ENCODE measurements around the gene SMOC2. TPM values are rescaled to one million over a fixed set of nuclear protein-coding genes. Genes with fewer than 3 reads are reported as not detected.

SMOC2 gene
- total and polyA plus RNA-seq, 2 donors (not counting 1 experiment from before 2014, with no cell fraction given): 0.37 TPM; not detected in 1

DNA sequence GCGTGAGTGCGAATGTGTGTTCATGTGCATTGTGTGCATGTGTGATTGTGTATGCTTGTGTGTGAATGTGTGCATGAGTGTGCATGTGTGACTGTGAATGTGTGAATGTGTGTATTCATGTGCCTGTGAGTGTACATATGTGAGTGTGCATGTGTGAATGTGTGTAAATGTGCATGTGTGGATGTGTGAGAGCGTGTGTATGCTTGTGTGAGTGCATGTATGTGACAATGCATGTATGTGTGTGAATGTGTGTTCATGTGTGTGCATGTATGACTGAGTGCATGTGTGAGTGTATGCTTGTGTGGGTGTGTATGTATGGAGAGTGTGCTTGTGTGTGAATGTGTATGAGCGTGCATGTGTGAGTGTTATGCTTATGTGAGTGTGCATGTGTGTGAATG, 77.4 kb downstream of the SMOC2 start:
- Histone ChIP-seq H2AFZ (ENCODE audit: insufficient read depth, low read depth, low read length, poor library complexity, severe bottlenecking) (no peak overlapping the region), H3K27me3 (replicated peaks in 1 of 4; ENCODE audit: control extremely low read depth in 1 of 4, control insufficient read depth in 3 of 4, insufficient read depth in 4 of 4, low read length in 3 of 4) (peaks cover 0 to 2% (median 0%) of the 10 kb centered on the region in 4 experiments), H3K27ac (ENCODE audit: low read length in 2 of 2) (no peak overlapping the region), H3K79me2 (ENCODE audit: control insufficient read depth, insufficient read depth, low read length) (no peaks in the 10 kb centered on the region), H3K4me3 (ENCODE audit: control extremely low read depth in 1 of 5, extremely low read depth in 1 of 5, insufficient read depth in 1 of 5, low read depth in 2 of 5, low read length in 4 of 5) (no peak overlapping the region), H4K20me1 (ENCODE audit: control insufficient read depth, insufficient read depth, low read length, poor library complexity, severe bottlenecking) (no peaks in the 10 kb centered on the region), H3K36me3 (replicated peaks in 1 of 2; ENCODE audit: control extremely low read depth in 1 of 2, control insufficient read depth in 1 of 2, extremely low read depth in 1 of 2, insufficient read depth in 2 of 2, low read length in 1 of 2) (no peaks in the 10 kb centered on the region), H3K9ac (ENCODE audit: low read length) (no peak overlapping the region), H3K4me2 (replicated peaks; ENCODE audit: low read depth, low read length, poor library complexity, severe bottlenecking) (no peak overlapping the region), H3K4me1 (ENCODE audit: control insufficient read depth in 2 of 2, insufficient read depth in 2 of 2, low read length in 2 of 2) (no peaks in the 10 kb centered on the region), H3K9me3 (ENCODE audit: control extremely low read depth in 1 of 3, control insufficient read depth in 2 of 3, insufficient read depth in 1 of 3, low read length in 2 of 3) (peaks cover 0 to 21% (median 0%) of the 10 kb centered on the region in 3 donors)
- H3K4me3 Mint-ChIP-seq: no peak overlapping the region
- DNase-seq: no peak
- H3K27ac Mint-ChIP-seq: no peak overlapping the region
- peaks cover 4% of the 10 kb centered on the region for H3K27me3 Mint-ChIP-seq
- no peak for TF ChIP-seq CTCF (IDR thresholded peaks at IDR 0.05)
- no peak for TF ChIP-seq EZH2 (IDR thresholded peaks at IDR 0.05; ENCODE audit: borderline replicate concordance, insufficient read depth, low read depth, low read length, poor library complexity, severe bottlenecking)
- intact Hi-C loops (cut with micrococcal nuclease): no loop called here
- CTCF ChIA-PET: no interaction called here
- whole genome bisulfite sequencing (ENCODE audit: insufficient coverage): 78% methylated on average over 4 of the region's 4 CpGs
- H3K4me1 Mint-ChIP-seq: no peaks in the 10 kb centered on the region
- no peaks in the 10 kb centered on the region for H3K9me3 Mint-ChIP-seq (ENCODE audit: insufficient read depth)
- POLR2A ChIA-PET: no interaction called here
- no peak for ATAC-seq (ENCODE audit: low read depth)

GRCh38 chr6:168518867-168519266, 77.9 kb downstream of the SMOC2 start:
- TF ChIP-seq CTCF (IDR thresholded peaks at IDR 0.05): no peak
- Histone ChIP-seq H3K9ac (ENCODE audit: low read length) (no peak overlapping the region), H3K27me3 (replicated peaks in 1 of 4; ENCODE audit: control extremely low read depth in 1 of 4, control insufficient read depth in 3 of 4, insufficient read depth in 4 of 4, low read length in 3 of 4) (no peaks in the 10 kb centered on the region), H3K4me2 (replicated peaks; ENCODE audit: low read depth, low read length, poor library complexity, severe bottlenecking) (no peak overlapping the region), H3K9me3 (ENCODE audit: control extremely low read depth in 1 of 3, control insufficient read depth in 2 of 3, insufficient read depth in 1 of 3, low read length in 2 of 3) (peaks cover 0 to 21% (median 0%) of the 10 kb centered on the region in 3 donors), H3K36me3 (replicated peaks in 1 of 2; ENCODE audit: control extremely low read depth in 1 of 2, control insufficient read depth in 1 of 2, extremely low read depth in 1 of 2, insufficient read depth in 2 of 2, low read length in 1 of 2) (no peaks in the 10 kb centered on the region), H3K27ac (ENCODE audit: low read length in 2 of 2) (no peak overlapping the region), H3K4me1 (ENCODE audit: control insufficient read depth in 2 of 2, insufficient read depth in 2 of 2, low read length in 2 of 2) (no peaks in the 10 kb centered on the region), H3K79me2 (ENCODE audit: control insufficient read depth, insufficient read depth, low read length) (no peaks in the 10 kb centered on the region), H4K20me1 (ENCODE audit: control insufficient read depth, insufficient read depth, low read length, poor library complexity, severe bottlenecking) (no peaks in the 10 kb centered on the region), H3K4me3 (ENCODE audit: control extremely low read depth in 1 of 5, extremely low read depth in 1 of 5, insufficient read depth in 1 of 5, low read depth in 2 of 5, low read length in 4 of 5) (no peak overlapping the region), H2AFZ (ENCODE audit: insufficient read depth, low read depth, low read length, poor library complexity, severe bottlenecking) (no peak overlapping the region)
- intact Hi-C loops (cut with micrococcal nuclease): no loop called here
- ATAC-seq (ENCODE audit: low read depth) (no peak), DNase-seq (no peak)
- H3K9me3 Mint-ChIP-seq (ENCODE audit: insufficient read depth): no peaks in the 10 kb centered on the region
- no peak overlapping the region for H3K27ac Mint-ChIP-seq
- ChIA-PET POLR2A (no interaction called here), CTCF (no interaction called here)
- H3K4me3 Mint-ChIP-seq: no peak overlapping the region
- H3K27me3 Mint-ChIP-seq: peaks cover 4% of the 10 kb centered on the region
- WGBS (ENCODE audit: insufficient coverage): 99% methylated on average over 21 of the region's 21 CpGs
- no peaks in the 10 kb centered on the region for H3K4me1 Mint-ChIP-seq

All from B cell (primary cell).